Measurements from ENCODE around the gene SLC49A4.

- TF ChIP-seq CTCF (IDR thresholded peaks at IDR 0.05) (no peak), POLR2A (IDR thresholded peaks at IDR 0.05) (no peak), POLR2AphosphoS5 (IDR thresholded peaks at IDR 0.05; ENCODE audit: insufficient read depth in 1 of 2, low read depth in 1 of 2) (no peak)
These were observed 10.4 kb upstream of the SLC49A4 start for GRCh38 chr3:122784436-122784835.
